Right lobe of liver (tissue), 4 donors: Measurements from ENCODE around the gene MAP3K20.

ENCODE experiments used
- CTCF ChIP-seq, 4 donors: fragments of 200-600 bp in 3 of 4; fragments of 450-650 bp in 1 of 4; IDR thresholded peaks; one replicate each; pipeline versions ENCODE4 v1.5.1 to v1.8.0; 2016 to 2022; ENCODE audit warnings: antibody characterized with exemption in 4 of 4, mild to moderate bottlenecking in 2 of 4
- POLR2A ChIP-seq: fragments of 450-650 bp; IDR thresholded peaks from one replicate; pipeline ENCODE4 v1.6.1; 2017; ENCODE audit warnings: antibody characterized with exemption, mild to moderate bottlenecking
- donor health status: DM: no; HTN: no; CAD: no.
- donor health status: DM: no; HTN: no; CAD: no.
- donor health status: DM: no; HTN: yes; CAD: no.

- TF ChIP-seq POLR2A (no peak), CTCF (IDR thresholded peaks at IDR 0.05) (no peak)
Measured at GRCh38 chr2:173106959-173107628, 31.4 kb downstream of the MAP3K20 start.
